Heart left ventricle (tissue), 16 donors: Measurements from ENCODE around the gene CYB561D1. TPM values are rescaled to one million over a fixed set of nuclear protein-coding genes. Genes with fewer than 3 reads are reported as not detected.
"Not testable (repeated sequence)": the region's sequence is repeated elsewhere in the genome, so short reads cannot be mapped to it uniquely, and the experiment has no call there.

Experiments used
- ATAC-seq, 4 donors: fragments of 200-7000 bp; cut with Tn5 transposase; one replicate each; pipeline ENCODE4 v1.9.1; 2020 to 2022; ENCODE audit warnings: moderate library complexity in 4 of 4, mild to moderate bottlenecking in 3 of 4, moderate number of reproducible peaks in 1 of 4
- DNase-seq, 5 donors: peaks; one replicate each; pipeline ENCODE4 v3.0.0-alpha.2; 2020
- H3K27ac ChIP-seq, 12 donors: fragments of 200-600 bp; sonication (generic) in 4 of 12; one replicate each; pipeline versions ENCODE4 v1.5.0 to v1.8.0; 2016 to 2022; ENCODE audit warnings: mild to moderate bottlenecking in 2 of 12
- H3K27me3 ChIP-seq, 9 donors: fragments of 200-600 bp; sonication (generic) in 2 of 9; one replicate each; pipeline versions ENCODE4 v1.5.1 to v1.8.0; 2016 to 2022; ENCODE audit warnings: mild to moderate bottlenecking in 3 of 9
- H3K36me3 ChIP-seq, 9 donors: fragments of 200-600 bp; sonication (generic) in 2 of 9; one replicate each; pipeline versions ENCODE4 v1.5.0 to v1.8.0; 2018 to 2022; ENCODE audit warnings: mild to moderate bottlenecking in 2 of 9
- H3K4me1 ChIP-seq, 12 donors: fragments of 200-600 bp; sonication (generic) in 4 of 12; one replicate each; pipeline versions ENCODE4 v1.5.0 to v1.8.0; 2016 to 2022; ENCODE audit warnings: mild to moderate bottlenecking in 3 of 12
- H3K4me3 ChIP-seq, 12 donors: fragments of 200-600 bp; sonication (generic) in 4 of 12; one replicate each; pipeline versions ENCODE4 v1.5.0 to v1.8.0; 2017 to 2022; ENCODE audit warnings: mild to moderate bottlenecking in 9 of 12, moderate library complexity in 4 of 12
- H3K9me3 ChIP-seq, 12 donors: fragments of 200-600 bp; sonication (generic) in 4 of 12; one replicate each; pipeline versions ENCODE4 v1.5.0 to v1.8.0; 2016 to 2022; ENCODE audit warnings: mild to moderate bottlenecking in 1 of 12
- POLR2A ChIP-seq, 2 donors: fragments of 450-650 bp; IDR thresholded peaks; one replicate each; pipeline ENCODE4 v1.6.1; 2017; ENCODE audit warnings: antibody characterized with exemption in 2 of 2, mild to moderate bottlenecking in 2 of 2, moderate library complexity in 2 of 2
- WGBS, 4 donors: extraction: QIAGEN DNeasy Blood & Tissue Kit in 2 of 4; methylation state at CpG; one replicate each; pipeline versions ENCODE4 v1.1.5 to v1.1.7; 2013 to 2018; 5-methylcytosine and 5-hydroxymethylcytosine counted together
- intact Hi-C, 10 donors: fragments of 100-400 bp; cut with DNase I; formaldehyde crosslinking; loops; one replicate each; pipeline versions ENCODE4 v1.11.1 to v1.14.2; 2022
- long read RNA-seq, 3 donors: library from polyadenylated mRNA; unstranded; transcript quantifications; one replicate each; pipeline ENCODE4 v2.0.0, GENCODE V29; 2020 to 2021
- polyA plus RNA-seq, 2 donors: library from polyadenylated mRNA; stranded (reverse); fragments of 200-250 nt; gene quantifications; one replicate each; pipeline ENCODE4 v1.2.3, GENCODE V29; 2013
- total RNA-seq, 9 donors: library from RNA; depleted of rRNA in 2 of 9; stranded (reverse); fragments of >200 nt in 2 of 9; fragmentation: NEBNext Ultra II Directional in 3 of 9; extraction: Animal tissue kit (Norgen Biotek cat#: 25700) in 3 of 9; gene quantifications; one replicate each; pipeline versions ENCODE4 v1.1.0 to v1.2.4, GENCODE V29; 2016 to 2023
- TF ChIP-seq, protein P1 (sequence below), 12 donors: fragments of 200-600 bp; sonication (generic) in 4 of 12; IDR thresholded peaks; one replicate each; pipeline versions ENCODE4 v1.5.0 to v1.8.0; 2018 to 2022; ENCODE audit warnings: antibody characterized with exemption in 12 of 12, mild to moderate bottlenecking in 5 of 12
- donor health status: ischemic (EF 13 %, LVEDD 7.1; RV severe dilation, severe dysfunction).
- donor health status: healthy with polysubstance abuse.
- donor health status: DM: no; HTN: yes; CAD: no.
- donor health status: DM: no; HTN: no; CAD: no.
- donor health status: ischemic (EF 25% LVEDD 6.9; RV normal size, moderate dysfunction).
- donor health status: ischemic (EF 25% LVEDD 5.7; RV mildly dilated, moderate dysfunction).
- donor health status: healthy.
- donor health status: DM: yes; HTN: yes; CAD: no.
- donor health status: ischemic (EF 35%, LVEDD 5.7; RV mildly dilated, moderate dysfunction).
- donor health status: nonischemic (EF 11% LVEDD 7.7; RV severe dilation, severe dysfunction).
- donor health status: DM: yes; HTN: yes; CAD: no.
- donor health status: PGD.
- donor health status: ischemic (EF 29% LVEDD 5.4; RV normal size, mild dysfunction).
- donor health status: nonischemic (EF 23%, LVEDD 6.1; RV moderate dilation, normal function).

CYB561D1 gene, protein sequence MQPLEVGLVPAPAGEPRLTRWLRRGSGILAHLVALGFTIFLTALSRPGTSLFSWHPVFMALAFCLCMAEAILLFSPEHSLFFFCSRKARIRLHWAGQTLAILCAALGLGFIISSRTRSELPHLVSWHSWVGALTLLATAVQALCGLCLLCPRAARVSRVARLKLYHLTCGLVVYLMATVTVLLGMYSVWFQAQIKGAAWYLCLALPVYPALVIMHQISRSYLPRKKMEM
- total RNA-seq: 1 to 10 TPM; 3.4 to 8.4 (median 5.1) TPM
- 1 to 10 TPM; 2.1 to 8.1 TPM for polyA plus RNA-seq
- long read RNA-seq, donor 1, partial matches to known transcripts: 0 of 2 reads
- long read RNA-seq, donor 1, other reads (novel, unspliced or antisense): 2 of 2 reads
- long read RNA-seq, donor 2, full-length matches to known transcripts: 3 of 5 reads
- long read RNA-seq, donor 2, partial matches to known transcripts: 0 of 5 reads
- long read RNA-seq, donor 2, other reads (novel, unspliced or antisense): 2 of 5 reads
- long read RNA-seq, donor 3, partial matches to known transcripts: 0 of 1 reads
- long read RNA-seq, donor 3, other reads (novel, unspliced or antisense): 1 of 1 reads

DNA sequence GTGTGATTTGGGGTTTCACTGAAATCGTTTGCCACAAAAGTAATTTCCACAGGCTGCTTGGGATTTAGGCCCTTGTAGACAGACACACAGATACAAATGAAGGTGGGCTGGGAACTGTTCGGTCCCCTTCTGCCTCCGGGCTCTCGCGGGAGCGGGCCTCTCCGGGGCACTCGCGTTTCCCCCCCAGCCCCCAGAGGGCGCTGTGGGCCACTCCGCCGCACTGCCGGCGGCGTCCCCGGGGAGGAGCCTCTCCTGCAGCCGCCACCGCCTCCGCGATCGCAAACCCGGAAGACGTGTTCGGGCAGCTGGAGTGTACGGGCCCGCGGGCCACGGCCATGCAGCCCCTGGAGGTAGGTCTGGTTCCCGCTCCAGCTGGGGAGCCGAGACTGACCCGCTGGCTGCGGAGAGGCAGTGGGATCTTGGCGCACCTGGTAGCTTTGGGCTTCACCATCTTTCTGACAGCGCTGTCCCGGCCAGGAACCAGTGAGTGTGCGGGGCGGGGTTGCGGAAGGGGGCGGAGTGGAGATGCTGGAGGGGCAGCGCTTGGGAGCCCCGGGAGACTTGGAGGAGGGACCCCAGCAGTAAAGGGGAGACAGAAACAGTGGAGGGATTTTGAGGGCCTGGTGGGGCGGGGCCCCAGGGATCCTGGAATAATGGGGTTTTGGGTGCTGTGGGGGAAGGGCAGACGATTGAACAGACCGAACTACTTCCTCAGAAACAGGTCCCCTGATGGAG is at the start of gene CYB561D1:
Gene CYB561D1, plus strand, starts transcription at position 290 of the 735 bp plus-strand sequence. Its CDS starts 46 bp downstream, at position 336.
- intact Hi-C loops: loop anchor here in 2 of 10 donors (2.0 kb wide), 2 partner anchors 37 to 39 kb away; no protein-coding TSS in a partner anchor
- Histone ChIP-seq H3K9me3 (no peaks in the 10 kb centered on the region), H3K4me1 (peaks cover 0 to 38% (median 21%) of the 10 kb centered on the region in 12 donors), H3K4me3 (peak within 1 kb of the TSS; percentile 52 to 98 (median 83)), H3K27me3 (no peaks in the 10 kb centered on the region), H3K27ac (peak within 1 kb of the TSS in 11 of 12 donors; percentile 57 to 86 (median 79)), H3K36me3 (peaks cover 0 to 40% (median 28%) of the 10 kb centered on the region in 9 donors)
- TF ChIP-seq, protein P1, sequence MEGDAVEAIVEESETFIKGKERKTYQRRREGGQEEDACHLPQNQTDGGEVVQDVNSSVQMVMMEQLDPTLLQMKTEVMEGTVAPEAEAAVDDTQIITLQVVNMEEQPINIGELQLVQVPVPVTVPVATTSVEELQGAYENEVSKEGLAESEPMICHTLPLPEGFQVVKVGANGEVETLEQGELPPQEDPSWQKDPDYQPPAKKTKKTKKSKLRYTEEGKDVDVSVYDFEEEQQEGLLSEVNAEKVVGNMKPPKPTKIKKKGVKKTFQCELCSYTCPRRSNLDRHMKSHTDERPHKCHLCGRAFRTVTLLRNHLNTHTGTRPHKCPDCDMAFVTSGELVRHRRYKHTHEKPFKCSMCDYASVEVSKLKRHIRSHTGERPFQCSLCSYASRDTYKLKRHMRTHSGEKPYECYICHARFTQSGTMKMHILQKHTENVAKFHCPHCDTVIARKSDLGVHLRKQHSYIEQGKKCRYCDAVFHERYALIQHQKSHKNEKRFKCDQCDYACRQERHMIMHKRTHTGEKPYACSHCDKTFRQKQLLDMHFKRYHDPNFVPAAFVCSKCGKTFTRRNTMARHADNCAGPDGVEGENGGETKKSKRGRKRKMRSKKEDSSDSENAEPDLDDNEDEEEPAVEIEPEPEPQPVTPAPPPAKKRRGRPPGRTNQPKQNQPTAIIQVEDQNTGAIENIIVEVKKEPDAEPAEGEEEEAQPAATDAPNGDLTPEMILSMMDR (IDR thresholded peaks at IDR 0.05): peak; percentile 86 to 99 (median 97)
- peak in 1 of 2 donors; percentile 57 for TF ChIP-seq POLR2A (IDR thresholded peaks at IDR 0.05)
- WGBS, 4 donors: 0 to 1% (median 0%) methylated on average over 31 to 44 of the region's 44 CpGs
- ATAC-seq: peak; percentile 77 to 92 (median 90)
- DNase-seq: peak; percentile 89 to 95 (median 90)

DNA sequence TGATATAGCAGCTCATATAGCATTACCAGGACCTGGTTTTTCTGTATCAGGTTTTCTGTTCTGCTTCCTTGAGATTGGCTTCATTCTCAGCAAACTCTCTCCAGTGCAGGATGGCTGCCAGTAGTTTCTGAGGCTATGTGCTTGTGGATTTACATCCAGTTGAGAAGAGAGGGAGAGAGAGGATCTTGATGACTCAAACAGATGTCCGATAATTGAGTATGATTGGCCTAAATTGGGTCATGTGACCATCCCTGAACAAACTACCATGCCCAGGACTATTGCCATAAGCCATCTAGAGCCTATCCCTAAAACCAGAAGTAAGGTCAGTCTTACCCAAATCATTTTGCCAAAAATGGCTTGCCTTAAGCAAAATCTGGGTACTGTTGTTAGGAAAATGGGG is 49.5 kb upstream of the CYB561D1 start:
- Histone ChIP-seq H3K27me3 (peaks cover 0 to 24% (median 0%) of the 10 kb centered on the region in 9 donors), H3K9me3 (no peaks in the 10 kb centered on the region), H3K4me3 (no peak overlapping the region), H3K27ac (no peak overlapping the region), H3K36me3 (no peaks in the 10 kb centered on the region), H3K4me1 (no peaks in the 10 kb centered on the region)
- intact Hi-C loops: no loop called here
- ATAC-seq: no peak
- DNase-seq: no peak
- TF ChIP-seq POLR2A (IDR thresholded peaks at IDR 0.05): no peak
- WGBS, 4 donors: 70 to 90% (median 83%) methylated on average over 1 of the region's 1 CpG

DNA sequence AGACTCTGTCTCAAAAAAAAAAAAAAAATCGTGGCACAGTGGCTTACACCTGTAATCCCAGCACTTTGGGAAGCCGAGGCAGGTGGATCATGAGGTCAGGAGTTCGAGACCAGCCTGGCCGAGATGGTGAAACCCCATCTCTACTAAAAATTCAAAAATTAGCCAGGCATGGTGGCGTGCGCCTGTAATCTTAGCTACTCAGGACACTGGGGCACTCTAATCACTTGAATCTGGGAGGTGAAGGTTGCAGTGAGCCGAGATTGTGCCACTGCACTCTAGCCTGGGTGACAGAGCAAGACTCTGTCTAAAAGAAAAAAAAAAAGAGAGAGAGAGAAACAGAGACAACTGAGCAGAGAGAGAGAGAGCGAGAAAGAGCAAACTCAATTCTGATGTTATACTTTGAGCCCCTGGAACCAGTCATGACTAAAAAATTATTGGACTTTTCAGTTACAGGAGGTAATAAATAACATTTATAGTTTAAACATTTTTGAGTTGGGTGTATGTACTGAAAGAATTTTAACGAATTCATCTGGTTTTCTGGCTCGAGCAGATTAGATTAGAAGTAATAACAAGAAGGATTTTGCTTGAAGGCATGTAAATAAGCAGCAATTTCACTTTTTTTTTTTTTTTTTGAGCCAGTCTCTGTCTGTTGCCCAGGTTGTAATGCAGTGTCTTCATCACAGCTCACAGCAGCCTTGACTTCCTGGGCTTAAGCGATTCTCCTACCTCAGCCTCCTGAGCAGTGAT is 47.8 kb upstream of the CYB561D1 start:
- H3K9me3 ChIP-seq, H3K27ac ChIP-seq, intact Hi-C loops, H3K4me3 ChIP-seq, H3K4me1 ChIP-seq, DNase-seq, H3K36me3 ChIP-seq, ATAC-seq: not testable (repeated sequence)
- peaks cover 0 to 32% (median 0%) of the 10 kb centered on the region in 9 donors for H3K27me3 ChIP-seq
- 68 to 76% (median 75%) methylated on average over 11 of the region's 11 CpGs for WGBS, 4 donors

DNA sequence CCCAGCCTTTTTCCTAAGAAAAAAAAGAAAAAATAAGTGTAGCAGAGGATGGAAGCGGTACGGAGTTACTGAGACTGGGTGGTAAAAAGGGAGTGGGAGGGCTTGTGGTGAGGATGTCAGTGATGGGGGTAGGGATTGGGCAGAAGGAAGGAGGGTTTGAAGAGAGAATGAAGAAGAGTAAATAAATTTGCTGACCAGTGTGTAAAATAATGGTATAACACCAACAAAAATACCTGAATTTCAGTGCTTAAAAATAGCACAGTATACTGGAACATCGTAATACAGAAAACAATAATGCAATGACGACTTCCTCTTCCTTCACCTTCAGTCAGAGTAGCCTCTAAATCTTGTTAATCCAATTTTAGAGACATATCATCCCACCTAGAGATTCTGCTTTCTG is 46.4 kb upstream of the CYB561D1 start:
- Histone ChIP-seq H3K4me1 (no peaks in the 10 kb centered on the region), H3K4me3 (no peak overlapping the region), H3K9me3 (no peaks in the 10 kb centered on the region), H3K27ac (no peak overlapping the region), H3K27me3 (peaks cover 0 to 27% (median 0%) of the 10 kb centered on the region in 9 donors), H3K36me3 (no peaks in the 10 kb centered on the region)
- DNase-seq: no peak
- TF ChIP-seq, protein P1 (IDR thresholded peaks at IDR 0.05): no peak
- TF ChIP-seq POLR2A (IDR thresholded peaks at IDR 0.05): no peak
- intact Hi-C loops: no loop called here
- 65 to 68% (median 67%) methylated on average over 4 of the region's 4 CpGs for WGBS, 4 donors
- ATAC-seq: no peak
